K562 (cell line): Measurements from ENCODE around the gene ZDHHC12. TPM values are rescaled to one million over a fixed set of nuclear protein-coding genes. Genes with fewer than 3 reads are reported as not detected.

Experiments
- C11orf30 ChIP-seq: fragments of 450-650 bp; IDR thresholded peaks from 2 replicates; pipeline ENCODE4 v1.6.1; 2016; ENCODE audit warnings: low read depth, mild to moderate bottlenecking
- CHD1 ChIP-seq: fragments of 200-600 bp; sonication (generic); IDR thresholded peaks from one replicate; pipeline ENCODE4 v1.6.1; 2012; ENCODE audit warnings: mild to moderate bottlenecking, moderate library complexity, low read length, inconsistent platforms
- CTBP1 ChIP-seq: fragments of 450-650 bp; IDR thresholded peaks from 2 replicates; pipeline ENCODE4 v1.6.1; 2016; ENCODE audit warnings: borderline replicate concordance
- DIDO1 ChIP-seq: fragments of 450-650 bp; IDR thresholded peaks from 2 replicates; pipeline ENCODE4 v1.6.1; 2016; ENCODE audit warnings: low read depth, missing biosample characterization, missing genetic modification characterization
- DMBX1 ChIP-seq: fragments of 250-450 bp; sonication (Bioruptor Pico); IDR thresholded peaks from 2 replicates; pipeline ENCODE4 v1.8.0; 2022; ENCODE audit warnings: inconsistent platforms, mild to moderate bottlenecking, moderate library complexity, borderline replicate concordance
- EGR1 ChIP-seq: fragments of 450-650 bp; conservative IDR thresholded peaks from 2 replicates; pipeline ENCODE4 v1.6.1; 2017; ENCODE audit warnings: mild to moderate bottlenecking
- ESRRA ChIP-seq: fragments of 450-650 bp; IDR thresholded peaks from 2 replicates; pipeline ENCODE4 v1.6.1; 2014; ENCODE audit warnings: low read depth, mild to moderate bottlenecking, moderate library complexity, borderline replicate concordance
- ETV5 ChIP-seq: sonication (generic); formaldehyde crosslinking; IDR thresholded peaks from 2 replicates; pipeline ENCODE4 v1.4.0; 2020; ENCODE audit warnings: low read depth, mild to moderate bottlenecking, missing genetic modification reagents
- FOXA3 ChIP-seq, 2 experiments: fragments of 450-650 bp in 1 of 2; sonication (generic) in 1 of 2; formaldehyde crosslinking; IDR thresholded peaks in 1 of 2; conservative IDR thresholded peaks in 1 of 2; 2 replicates each; pipeline versions ENCODE4 v1.4.0 to v1.8.0; 2020 to 2022; ENCODE audit warnings: mild to moderate bottlenecking in 2 of 2, missing genetic modification reagents in 1 of 2
- FOXP1 ChIP-seq: sonication (generic); formaldehyde crosslinking; IDR thresholded peaks from 2 replicates; pipeline ENCODE4 v1.8.0; 2022; ENCODE audit warnings: mild to moderate bottlenecking, missing genetic modification reagents
- HBP1 ChIP-seq: fragments of 450-650 bp; formaldehyde crosslinking; IDR thresholded peaks from 2 replicates; pipeline ENCODE4 v1.4.0; 2022; ENCODE audit warnings: missing genetic modification characterization
- HNRNPK ChIP-seq: fragments of 200-400 bp; formaldehyde crosslinking; IDR thresholded peaks from one replicate; pipeline ENCODE4 v1.6.1; 2018; ENCODE audit warnings: mild to moderate bottlenecking, low read depth, low read length; ENCODE audit not compliant: poor library complexity, severe bottlenecking
- KLF1 ChIP-seq: fragments of 450-650 bp; IDR thresholded peaks from 2 replicates; pipeline ENCODE4 v1.6.1; 2016; ENCODE audit warnings: missing genetic modification characterization, missing compliant biosample characterization
- MCM2 ChIP-seq: fragments of 450-650 bp; IDR thresholded peaks from 2 replicates; pipeline ENCODE4 v1.6.1; 2017; ENCODE audit warnings: low read depth, mild to moderate bottlenecking
- NFYB ChIP-seq: IDR thresholded peaks from 2 replicates; pipeline ENCODE4 v1.6.1; 2011; ENCODE audit warnings: mild to moderate bottlenecking, moderate library complexity; ENCODE audit not compliant: insufficient read length; ENCODE audit errors: extremely low read depth
- NKRF ChIP-seq: fragments of 450-650 bp; IDR thresholded peaks from 2 replicates; pipeline ENCODE4 v1.6.1; 2016; ENCODE audit warnings: borderline replicate concordance
- OTX1 ChIP-seq: fragments of 450-650 bp; formaldehyde crosslinking; IDR thresholded peaks from 2 replicates; pipeline ENCODE4 v1.4.0; 2022; ENCODE audit warnings: mild to moderate bottlenecking
- PTRF ChIP-seq: fragments of 450-650 bp; IDR thresholded peaks from 2 replicates; pipeline ENCODE4 v1.6.1; 2016; ENCODE audit warnings: mild to moderate bottlenecking, missing genetic modification characterization, missing compliant biosample characterization
- RBM39 ChIP-seq: fragments of 200-400 bp; formaldehyde crosslinking; optimal IDR thresholded peaks from 2 replicates; pipeline ENCODE3; 2018; ENCODE audit warnings: low read depth, low read length
- SMARCA4 ChIP-seq: fragments of 450-650 bp; IDR thresholded peaks from 2 replicates; pipeline ENCODE4 v1.6.1; 2016
- SREBF1 ChIP-seq: fragments of 150-350 bp; IDR thresholded peaks from 2 replicates; pipeline ENCODE4 v1.6.1; 2014; ENCODE audit warnings: antibody characterized with exemption, low read depth, low read length, borderline replicate concordance
- U2AF1 ChIP-seq: fragments of 200-400 bp; formaldehyde crosslinking; optimal IDR thresholded peaks from 2 replicates; pipeline ENCODE3; 2017; ENCODE audit warnings: mild to moderate bottlenecking, low read depth, low read length, moderate library complexity
- ZNF431 ChIP-seq: sonication (generic); formaldehyde crosslinking; IDR thresholded peaks from 2 replicates; pipeline ENCODE4 v1.8.0; 2022; ENCODE audit warnings: mild to moderate bottlenecking, missing genetic modification reagents
- polyA plus RNA-seq, 8 experiments: library from polyadenylated mRNA; depleted of rRNA in 4 of 8; stranded (reverse) in 5 of 8; unstranded in 3 of 8; fragments of >200 nt; fragmentation: Nextera tagmentation in 2 of 8; fragmentation: Illumina TruSeq in 1 of 8; extraction: Ambion mirVana in 2 of 8; extraction: Trizol in 1 of 8; gene quantifications; 2 replicates each; pipeline versions ENCODE4 v1.2.1 to v1.2.3, GENCODE V29; 2011 to 2014; ENCODE audit warnings: inconsistent platforms in 1 of 8, missing spikeins in 1 of 8
- total RNA-seq, 7 experiments: library from RNA; depleted of rRNA in 6 of 7; stranded (reverse); fragments of >200 nt in 6 of 7; fragmentation: Illumina TruSeq in 2 of 7; extraction: Trizol in 2 of 7; gene quantifications; 2 replicates each; pipeline versions ENCODE4 v1.2.1 to v1.2.3, GENCODE V29; 2011 to 2021; ENCODE audit warnings: low replicate concordance in 1 of 7
- TF ChIP-seq, protein P1 (sequence below): IDR thresholded peaks from 3 replicates; pipeline ENCODE4 v1.6.1; 2011; ENCODE audit warnings: borderline replicate concordance, mild to moderate bottlenecking; ENCODE audit not compliant: insufficient read length, insufficient read depth

ZDHHC12 gene
- total and polyA plus RNA-seq, 9 of the 15 experiments (the other 6 are each of a cell fraction or from before 2014, with no cell fraction given) = 0.21 to 38.0 (median 13.8) TPM

- no peak for TF ChIP-seq HBP1 (CRISPR knock-in tag)
- TF ChIP-seq CTBP1 = peak; percentile 84; the same call in 1 of the 2 replicates
- no peak for TF ChIP-seq OTX1
- TF ChIP-seq RBM39 = no peak
- TF ChIP-seq SMARCA4 = no peak
- TF ChIP-seq KLF1 (tag) = 0 out of 2 replicates have a peak, but pooled peaks have one; percentile 25
- TF ChIP-seq FOXA3 (CRISPR knock-in tag; conservative IDR thresholded peaks at IDR 0.05 in 1 of 2, IDR thresholded peaks at IDR 0.05 in 1 of 2) = peak; percentile 71 to 72; a peak in 3 of 4 replicates
- no peak for TF ChIP-seq DMBX1 (CRISPR knock-in tag)
- peak; percentile 82 for TF ChIP-seq DIDO1 (tag)
- peak; percentile 80 for TF ChIP-seq ESRRA
- 0 out of 2 replicates have a peak, but pooled peaks have one; percentile 43 for TF ChIP-seq ZNF431 (CRISPR knock-in tag)
- peak; percentile 46 for TF ChIP-seq U2AF1
- no peak for TF ChIP-seq SREBF1
- TF ChIP-seq C11orf30 = peak; percentile 87
- no peak; the same call in 1 of the 2 replicates for TF ChIP-seq NKRF
- TF ChIP-seq, protein P1, sequence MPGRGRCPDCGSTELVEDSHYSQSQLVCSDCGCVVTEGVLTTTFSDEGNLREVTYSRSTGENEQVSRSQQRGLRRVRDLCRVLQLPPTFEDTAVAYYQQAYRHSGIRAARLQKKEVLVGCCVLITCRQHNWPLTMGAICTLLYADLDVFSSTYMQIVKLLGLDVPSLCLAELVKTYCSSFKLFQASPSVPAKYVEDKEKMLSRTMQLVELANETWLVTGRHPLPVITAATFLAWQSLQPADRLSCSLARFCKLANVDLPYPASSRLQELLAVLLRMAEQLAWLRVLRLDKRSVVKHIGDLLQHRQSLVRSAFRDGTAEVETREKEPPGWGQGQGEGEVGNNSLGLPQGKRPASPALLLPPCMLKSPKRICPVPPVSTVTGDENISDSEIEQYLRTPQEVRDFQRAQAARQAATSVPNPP = no peak
- no peak for TF ChIP-seq PTRF (tag)
- peak; percentile 65; the same call in 1 of the 2 replicates for TF ChIP-seq FOXP1 (CRISPR knock-in tag)
- no peak for TF ChIP-seq NFYB
- peak; percentile 64 for TF ChIP-seq HNRNPK
- no peak for TF ChIP-seq CHD1
- TF ChIP-seq EGR1 = peak; percentile 79
- peak; percentile 50 for TF ChIP-seq ETV5 (CRISPR knock-in tag)
- no peak for TF ChIP-seq MCM2
Measured at GRCh38 chr9:128771745-128772519, 48.0 kb upstream of the ZDHHC12 start, which contains the start of gene ZER1 (continued).
